Lower lobe of right lung (tissue), 2 donors: ENCODE data around the gene ZNF516. TPM values are rescaled to one million over a fixed set of nuclear protein-coding genes. Genes with fewer than 3 reads are reported as not detected.
A peak's percentile ranks its signal among the peaks of the same experiment; 100 is the strongest.

Experiments used
- ATAC-seq, 2 donors: fragments of 200-7000 bp; cut with Tn5 transposase; one replicate each; pipeline ENCODE4 v1.9.1; 2020 to 2022; ENCODE audit warnings: mild to moderate bottlenecking in 2 of 2, moderate library complexity in 2 of 2
- DNase-seq: peaks from one replicate; pipeline ENCODE4 v3.0.0-alpha.2; 2020
- H3K27ac ChIP-seq: fragments of 200-600 bp; one replicate; pipeline ENCODE4 v1.8.0; 2022
- H3K27me3 ChIP-seq: fragments of 200-600 bp; one replicate; pipeline ENCODE4 v1.8.0; 2022; ENCODE audit warnings: low read depth
- H3K36me3 ChIP-seq: fragments of 200-600 bp; one replicate; pipeline ENCODE4 v1.8.0; 2022; ENCODE audit warnings: mild to moderate bottlenecking
- H3K4me1 ChIP-seq: fragments of 200-600 bp; one replicate; pipeline ENCODE4 v1.8.0; 2022
- H3K4me3 ChIP-seq: fragments of 200-600 bp; one replicate; pipeline ENCODE4 v1.8.0; 2022; ENCODE audit warnings: mild to moderate bottlenecking
- H3K9me3 ChIP-seq: fragments of 200-600 bp; one replicate; pipeline ENCODE4 v1.8.0; 2022
- intact Hi-C: fragments of 100-400 bp; cut with DNase I; formaldehyde crosslinking; loops from one replicate; pipeline ENCODE4 v1.11.0; 2022
- total RNA-seq: library from RNA; stranded (reverse); fragmentation: NEBNext Ultra II Directional; extraction: Animal tissue kit (Norgen Biotek cat#: 25700); gene quantifications from one replicate; pipeline ENCODE4 v1.2.1, GENCODE V29; 2021
- TF ChIP-seq, protein P1 (sequence below): fragments of 200-600 bp; IDR thresholded peaks from one replicate; pipeline ENCODE4 v1.8.0; 2022; ENCODE audit warnings: antibody characterized with exemption, mild to moderate bottlenecking
- donor health status: DM: no; HTN: yes; CAD: no; lungs with severe emphysema.

The ZNF516 gene
- total RNA-seq, 1 donor from 2014 or later = 28.8 TPM

DNA sequence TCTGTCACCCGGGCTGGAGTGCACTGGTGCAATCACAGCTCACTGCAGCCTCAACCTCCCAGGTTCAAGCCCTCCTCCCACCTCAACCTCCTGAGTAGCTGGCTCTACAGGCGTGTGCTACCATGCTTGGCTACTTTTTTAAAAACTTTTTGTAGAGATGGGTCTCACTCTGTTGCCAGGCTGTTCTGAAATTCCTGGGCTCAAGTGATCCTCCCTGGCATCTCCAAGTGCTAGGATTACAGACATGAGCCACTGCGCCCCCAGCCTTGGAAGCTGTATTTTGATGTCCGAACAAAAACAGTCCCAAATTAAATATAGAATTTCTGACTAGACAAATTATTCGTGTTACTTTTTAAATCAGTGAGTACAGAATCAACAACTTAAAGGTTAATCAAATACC lies 97.4 kb downstream of the ZNF516 start:
- Histone ChIP-seq H3K4me3 (no peak overlapping the region), H3K9me3 (no peaks in the 10 kb centered on the region), H3K4me1 (peaks cover 9% of the 10 kb centered on the region), H3K36me3 (no peaks in the 10 kb centered on the region), H3K27me3 (no peaks in the 10 kb centered on the region), H3K27ac (no peak overlapping the region)
- intact Hi-C loops = no loop called here
- ATAC-seq (no peak), DNase-seq (no peak)
- TF ChIP-seq, protein P1, sequence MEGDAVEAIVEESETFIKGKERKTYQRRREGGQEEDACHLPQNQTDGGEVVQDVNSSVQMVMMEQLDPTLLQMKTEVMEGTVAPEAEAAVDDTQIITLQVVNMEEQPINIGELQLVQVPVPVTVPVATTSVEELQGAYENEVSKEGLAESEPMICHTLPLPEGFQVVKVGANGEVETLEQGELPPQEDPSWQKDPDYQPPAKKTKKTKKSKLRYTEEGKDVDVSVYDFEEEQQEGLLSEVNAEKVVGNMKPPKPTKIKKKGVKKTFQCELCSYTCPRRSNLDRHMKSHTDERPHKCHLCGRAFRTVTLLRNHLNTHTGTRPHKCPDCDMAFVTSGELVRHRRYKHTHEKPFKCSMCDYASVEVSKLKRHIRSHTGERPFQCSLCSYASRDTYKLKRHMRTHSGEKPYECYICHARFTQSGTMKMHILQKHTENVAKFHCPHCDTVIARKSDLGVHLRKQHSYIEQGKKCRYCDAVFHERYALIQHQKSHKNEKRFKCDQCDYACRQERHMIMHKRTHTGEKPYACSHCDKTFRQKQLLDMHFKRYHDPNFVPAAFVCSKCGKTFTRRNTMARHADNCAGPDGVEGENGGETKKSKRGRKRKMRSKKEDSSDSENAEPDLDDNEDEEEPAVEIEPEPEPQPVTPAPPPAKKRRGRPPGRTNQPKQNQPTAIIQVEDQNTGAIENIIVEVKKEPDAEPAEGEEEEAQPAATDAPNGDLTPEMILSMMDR = no peak

DNA sequence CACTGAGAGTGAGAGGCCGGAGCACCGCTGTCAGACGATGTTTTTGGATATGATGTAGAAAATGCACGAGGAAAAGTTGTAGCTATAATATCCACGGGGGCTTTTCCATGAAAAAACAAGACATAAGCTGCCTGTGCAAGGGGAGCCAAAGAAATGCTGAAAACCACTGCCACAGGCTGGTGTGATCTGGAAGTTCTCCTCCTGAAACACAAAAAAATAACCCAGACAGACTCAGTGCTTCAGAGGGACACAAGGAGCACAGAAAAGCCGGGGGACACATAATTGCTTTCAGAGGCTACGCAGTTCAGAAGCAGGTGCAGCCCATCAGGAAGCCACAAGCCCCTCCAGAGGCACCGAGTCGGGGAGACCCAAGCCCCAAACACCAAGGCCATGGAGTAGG lies 98.2 kb downstream of the ZNF516 start:
- Histone ChIP-seq H3K27ac (no peak overlapping the region), H3K4me1 (peaks cover 9% of the 10 kb centered on the region), H3K36me3 (no peaks in the 10 kb centered on the region), H3K27me3 (no peaks in the 10 kb centered on the region), H3K9me3 (no peaks in the 10 kb centered on the region), H3K4me3 (no peak overlapping the region)
- TF ChIP-seq, protein P1 = no peak
- ATAC-seq = no peak
- DNase-seq = no peak
- intact Hi-C loops = no loop called here

GRCh38 chr18:76395609-76396008 lies 99.4 kb downstream of the ZNF516 start:
- intact Hi-C loops = no loop called here
- TF ChIP-seq, protein P1 = no peak

GRCh38 chr18:76394780-76395476 lies 100.1 kb downstream of the ZNF516 start:
- peaks cover 17% of the 10 kb centered on the region for H3K4me1 ChIP-seq
- no peaks in the 10 kb centered on the region for H3K36me3 ChIP-seq
- ATAC-seq = peak in 1 of 2 donors; percentile 16
- DNase-seq = no peak
- TF ChIP-seq, protein P1 = no peak
- H3K9me3 ChIP-seq = no peaks in the 10 kb centered on the region
- intact Hi-C loops = no loop called here
- no peak overlapping the region for H3K27ac ChIP-seq
- H3K4me3 ChIP-seq = no peak overlapping the region
- H3K27me3 ChIP-seq = no peaks in the 10 kb centered on the region

More at GRCh38 chr18:76395609-76396008, 99.4 kb downstream of the ZNF516 start:
- no peak overlapping the region for H3K27ac ChIP-seq
- H3K4me3 ChIP-seq = no peak overlapping the region
- DNase-seq (no peak), ATAC-seq (no peak)
- no peaks in the 10 kb centered on the region for H3K9me3 ChIP-seq
- peaks cover 10% of the 10 kb centered on the region for H3K4me1 ChIP-seq
- H3K27me3 ChIP-seq = no peaks in the 10 kb centered on the region
- H3K36me3 ChIP-seq = no peaks in the 10 kb centered on the region

GRCh38 chr18:76392349-76392748 lies 102.7 kb downstream of the ZNF516 start:
- intact Hi-C loops = no loop called here
- no peaks in the 10 kb centered on the region for H3K36me3 ChIP-seq
- no peak overlapping the region for H3K27ac ChIP-seq
- no peaks in the 10 kb centered on the region for H3K27me3 ChIP-seq
- no peaks in the 10 kb centered on the region for H3K9me3 ChIP-seq
- H3K4me3 ChIP-seq = no peak overlapping the region
- ATAC-seq = no peak
- H3K4me1 ChIP-seq = peaks cover 11% of the 10 kb centered on the region
- DNase-seq = no peak
- TF ChIP-seq, protein P1 = no peak
